Choroid plexus epithelial cell (primary cell): ENCODE results near the gene KRTAP10-1.

Experiments
- DNase-seq: peaks from one replicate; pipeline ENCODE4 v3.0.0-alpha.2; 2010; ENCODE audit warnings: low read depth
- H3K4me3 ChIP-seq: 2 replicates; pipeline ENCODE4 v1.5.1; 2011; ENCODE audit warnings: low read depth, mild to moderate bottlenecking, control low read depth, low read length, moderate library complexity
- CTCF ChIP-seq: conservative IDR thresholded peaks from 2 replicates; pipeline ENCODE4 v1.5.1; 2011; ENCODE audit warnings: low read depth, mild to moderate bottlenecking, control low read depth, inconsistent platforms, low read length, moderate library complexity

KRTAP10-1 gene

GRCh38 chr21:44489962-44490361 is 50.0 kb downstream of the KRTAP10-1 start:
- no peak for DNase-seq
- no peak overlapping the region for H3K4me3 ChIP-seq

More at GRCh38 chr21:44489962-44490361, 50.0 kb downstream of the KRTAP10-1 start:
- TF ChIP-seq CTCF: peak; percentile 10
